GM23338 (cell line): Measurements from ENCODE around the gene ARHGEF40. TPM values are rescaled to one million over a fixed set of nuclear protein-coding genes. Genes with fewer than 3 reads are reported as not detected.

ENCODE experiments used
- ATAC-seq: fragments of 200-7000 bp; cut with Tn5 transposase; 3 replicates; pipeline ENCODE4 v1.9.1; 2020
- DNase-seq: peaks from one replicate; pipeline ENCODE4 v3.0.0-alpha.2; 2015; ENCODE audit warnings: low spot score
- H2AFZ ChIP-seq: fragments of 200-600 bp; sonication (generic); 2 replicates; pipeline ENCODE4 v1.8.0; 2016; ENCODE audit warnings: antibody characterized with exemption, mild to moderate bottlenecking, moderate library complexity
- H3F3A ChIP-seq: fragments of 200-600 bp; sonication (generic); replicated peaks from 2 replicates; pipeline ENCODE4 v1.8.0; 2017; ENCODE audit warnings: antibody characterized with exemption, mixed run types, low read depth
- H3K27ac ChIP-seq: fragments of 200-600 bp; sonication (generic); 2 replicates; pipeline ENCODE4 v1.6.1; 2016; ENCODE audit warnings: low read depth
- H3K27me3 ChIP-seq: fragments of 200-600 bp; sonication (generic); 2 replicates; pipeline ENCODE4 v1.8.0; 2016; ENCODE audit warnings: mild to moderate bottlenecking, mixed run types, moderate library complexity; ENCODE audit not compliant: insufficient read depth
- H3K36me3 ChIP-seq: fragments of 200-600 bp; sonication (generic); 2 replicates; pipeline ENCODE4 v1.8.0; 2016; ENCODE audit warnings: mild to moderate bottlenecking; ENCODE audit not compliant: insufficient read depth
- H3K4me1 ChIP-seq: fragments of 200-600 bp; sonication (generic); 2 replicates; pipeline ENCODE4 v1.8.0; 2016; ENCODE audit warnings: mild to moderate bottlenecking, moderate library complexity; ENCODE audit not compliant: insufficient read depth
- H3K4me2 ChIP-seq: fragments of 200-600 bp; sonication (generic); 2 replicates; pipeline ENCODE4 v1.7.1; 2017; ENCODE audit warnings: mixed run types
- H3K4me3 ChIP-seq: fragments of 200-600 bp; sonication (generic); 2 replicates; pipeline ENCODE4 v1.6.1; 2016; ENCODE audit warnings: mixed run types
- H3K79me2 ChIP-seq: fragments of 200-600 bp; sonication (generic); replicated peaks from 2 replicates; pipeline ENCODE4 v1.8.0; 2017; ENCODE audit warnings: mild to moderate bottlenecking; ENCODE audit not compliant: insufficient read depth
- H3K9me2 ChIP-seq: fragments of 200-600 bp; sonication (generic); 2 replicates; pipeline ENCODE4 v1.8.0; 2017; ENCODE audit not compliant: insufficient read depth
- H4K20me1 ChIP-seq: fragments of 200-600 bp; sonication (generic); replicated peaks from 2 replicates; pipeline ENCODE4 v1.8.0; 2017; ENCODE audit warnings: mild to moderate bottlenecking; ENCODE audit not compliant: insufficient read depth
- H3K27ac Mint-ChIP-seq: 2 replicates; pipeline ENCODE4 v1.8.0; 2020; ENCODE audit warnings: inconsistent platforms, mild to moderate bottlenecking, moderate library complexity, mixed read lengths
- H3K27me3 Mint-ChIP-seq: 3 replicates; pipeline ENCODE4 v1.8.0; 2022; ENCODE audit warnings: low read depth, mild to moderate bottlenecking, moderate library complexity, mixed read lengths, inconsistent platforms; ENCODE audit not compliant: insufficient read depth, poor library complexity
- H3K36me3 Mint-ChIP-seq: 3 replicates; pipeline ENCODE4 v1.8.0; 2021; ENCODE audit warnings: low read depth, mild to moderate bottlenecking, inconsistent platforms, moderate library complexity, mixed read lengths
- H3K4me1 Mint-ChIP-seq: 3 replicates; pipeline ENCODE4 v1.8.0; 2020; ENCODE audit warnings: mild to moderate bottlenecking, inconsistent platforms, mixed read lengths
- H3K4me3 Mint-ChIP-seq: 3 replicates; pipeline ENCODE4 v1.8.0; 2021; ENCODE audit warnings: moderate library complexity, mild to moderate bottlenecking, inconsistent platforms, mixed read lengths
- H3K9me3 Mint-ChIP-seq: 3 replicates; pipeline ENCODE4 v1.8.0; 2020; ENCODE audit warnings: moderate library complexity, mild to moderate bottlenecking, inconsistent platforms, mixed read lengths
- CREB1 ChIP-seq: fragments of 250-450 bp; sonication (Bioruptor Pico); IDR thresholded peaks from 2 replicates; pipeline ENCODE4 v1.5.0; 2020; ENCODE audit warnings: low read depth, mild to moderate bottlenecking, moderate library complexity
- CTCF ChIP-seq, 2 experiments: fragments of 200-600 bp in 1 of 2; sonication (generic) in 1 of 2; conservative IDR thresholded peaks; 2 replicates each; pipeline versions ENCODE4 v1.5.1 to v1.6.1; 2016 to 2017; ENCODE audit warnings: antibody characterized with exemption in 2 of 2, low read depth in 2 of 2, mild to moderate bottlenecking in 2 of 2, moderate library complexity in 1 of 2
- EZH2 ChIP-seq: fragments of 200-600 bp; sonication (generic); IDR thresholded peaks from one replicate; pipeline ENCODE4 v1.8.0; 2017; ENCODE audit warnings: antibody characterized with exemption, mild to moderate bottlenecking, low read depth; ENCODE audit not compliant: unreplicated experiment
- EZH2phosphoT487 ChIP-seq: fragments of 200-600 bp; sonication (generic); IDR thresholded peaks from one replicate; pipeline ENCODE4 v1.8.1; 2018; ENCODE audit warnings: antibody characterized with exemption; ENCODE audit not compliant: unreplicated experiment
- NANOG ChIP-seq: IDR thresholded peaks from 2 replicates; pipeline ENCODE4 v1.6.1; 2016; ENCODE audit warnings: antibody characterized with exemption, borderline replicate concordance
- STAT1 ChIP-seq: IDR thresholded peaks from one replicate; pipeline ENCODE4 v1.6.1; 2016; ENCODE audit warnings: antibody characterized with exemption; ENCODE audit not compliant: unreplicated experiment
- ZNF114 ChIP-seq: fragments of 250-450 bp; sonication (Bioruptor Pico); IDR thresholded peaks from 2 replicates; pipeline ENCODE4 v1.5.0; 2020; ENCODE audit warnings: mild to moderate bottlenecking, moderate library complexity
- ZNF462 ChIP-seq: fragments of 250-450 bp; sonication (Bioruptor Pico); IDR thresholded peaks from 2 replicates; pipeline ENCODE4 v1.5.0; 2020; ENCODE audit warnings: mild to moderate bottlenecking, moderate library complexity
- polyA plus RNA-seq: library from polyadenylated mRNA; unstranded; fragments of >200 nt; fragmentation: Nextera tagmentation; extraction: Ambion mirVana; gene quantifications from 2 replicates; pipeline ENCODE4 v1.2.1, GENCODE V29; 2016
- total RNA-seq: library from RNA; depleted of rRNA; stranded (reverse); fragments of >200 nt; shearing (Covaris generic); gene quantifications from 2 replicates; pipeline ENCODE4 v1.2.3, GENCODE V29; 2014

The ARHGEF40 gene
- total and polyA plus RNA-seq, 2 experiments from 2014 or later = 17.7 to 44.6 TPM

- Mint-ChIP-seq H3K27me3 (peaks cover 4% of the 10 kb centered on the region), H3K4me1 (peaks cover 66% of the 10 kb centered on the region), H3K27ac (no peak overlapping the region; the same call in 1 of the 2 replicates), H3K36me3 (no peaks in the 10 kb centered on the region), H3K4me3 (peak overlapping the region; percentile 26; the same call in 1 of the 3 replicates), H3K9me3 (no peaks in the 10 kb centered on the region; the same call in 2 of the 3 replicates)
- H3K4me3 ChIP-seq = no peak overlapping the region
- H3K9me2 ChIP-seq = 0 out of 2 replicates have a peak, but pooled peaks cover 3% of the 10 kb centered on the region
- no peaks in the 10 kb centered on the region for H3K27me3 ChIP-seq
- peaks cover 36% of the 10 kb centered on the region for H3K4me1 ChIP-seq
- DNase-seq (peak; percentile 93), ATAC-seq (peak; percentile 50)
- TF ChIP-seq STAT1 = no peak
- TF ChIP-seq CTCF (conservative IDR thresholded peaks at IDR 0.05; ENCODE audit: low read depth in 2 of 2) = peak; percentile 95 to 98
- no peaks in the 10 kb centered on the region for H4K20me1 ChIP-seq
- H3K36me3 ChIP-seq = no peaks in the 10 kb centered on the region
- H3K4me2 ChIP-seq = peak overlapping the region; percentile 41; the same call in 1 of the 2 replicates
- H2AFZ ChIP-seq = peak overlapping the region; percentile 63
- peaks cover 5% of the 10 kb centered on the region; the same call in 1 of the 2 replicates for H3K79me2 ChIP-seq
- H3K27ac ChIP-seq = no peak overlapping the region; the same call in 1 of the 2 replicates
- no peaks in the 10 kb centered on the region; the same call in none of the 2 replicates for H3F3A ChIP-seq
Observed at GRCh38 chr14:21106498-21107282, 36.6 kb downstream of the ARHGEF40 start.

GRCh38 chr14:21107283-21107800, 37.2 kb downstream of the ARHGEF40 start:
- Mint-ChIP-seq H3K27ac (no peak overlapping the region; the same call in 1 of the 2 replicates), H3K4me3 (no peak overlapping the region), H3K4me1 (peaks cover 59% of the 10 kb centered on the region), H3K27me3 (peaks cover 2% of the 10 kb centered on the region), H3K36me3 (no peaks in the 10 kb centered on the region), H3K9me3 (no peaks in the 10 kb centered on the region; the same call in 2 of the 3 replicates)
- Histone ChIP-seq H3K27me3 (no peaks in the 10 kb centered on the region), H4K20me1 (no peaks in the 10 kb centered on the region), H2AFZ (peak overlapping the region; percentile 63), H3K4me3 (no peak overlapping the region), H3K4me2 (0 out of 2 replicates have a peak overlapping the region, but pooled peaks have one; percentile 9), H3K36me3 (no peaks in the 10 kb centered on the region), H3K79me2 (no peaks in the 10 kb centered on the region; the same call in 1 of the 2 replicates), H3K27ac (no peak overlapping the region; the same call in 1 of the 2 replicates), H3K9me2 (0 out of 2 replicates have a peak, but pooled peaks cover 3% of the 10 kb centered on the region), H3K4me1 (peaks cover 31% of the 10 kb centered on the region), H3F3A (no peaks in the 10 kb centered on the region; the same call in none of the 2 replicates)
- DNase-seq = no peak
- ATAC-seq = no peak
- TF ChIP-seq ZNF114 (no peak), CTCF (conservative IDR thresholded peaks at IDR 0.05; ENCODE audit: low read depth in 2 of 2) (no peak), STAT1 (no peak), EZH2 (no peak), EZH2phosphoT487 (no peak), CREB1 (CRISPR knock-in tag) (no peak), ZNF462 (no peak), NANOG (no peak)
